ENCODE data around the gene DLG1.

Gene DLG1

GRCh38 chr3:197024881-197025735, 273.3 kb downstream of the DLG1 start:
- no peak for TF ChIP-seq CTCF (IDR thresholded peaks at IDR 0.05; ENCODE audit: insufficient read depth, low read depth, low read length, missing control alignments)
- no peak for DNase-seq (ENCODE audit: low read depth)
- no peak overlapping the region for H3K4me3 ChIP-seq (ENCODE audit: low read length)

- no peak overlapping the region for H3K4me3 ChIP-seq (ENCODE audit: low read length)
- no peak for DNase-seq (ENCODE audit: low read depth)
- no peak for TF ChIP-seq CTCF (IDR thresholded peaks at IDR 0.05; ENCODE audit: insufficient read depth, low read depth, low read length, missing control alignments)
Observed at GRCh38 chr3:197023998-197024651, 274.3 kb downstream of the DLG1 start.

GRCh38 chr3:197023241-197023997, 275.0 kb downstream of the DLG1 start:
- no peak overlapping the region for H3K4me3 ChIP-seq (ENCODE audit: low read length)
- TF ChIP-seq CTCF (IDR thresholded peaks at IDR 0.05; ENCODE audit: insufficient read depth, low read depth, low read length, missing control alignments): no peak
- no peak for DNase-seq (ENCODE audit: low read depth)

GRCh38 chr3:197022405-197023231, 275.8 kb downstream of the DLG1 start:
- DNase-seq (ENCODE audit: low read depth): no peak
- no peak for TF ChIP-seq CTCF (IDR thresholded peaks at IDR 0.05; ENCODE audit: insufficient read depth, low read depth, low read length, missing control alignments)
- H3K4me3 ChIP-seq (ENCODE audit: low read length): no peak overlapping the region

- TF ChIP-seq CTCF (IDR thresholded peaks at IDR 0.05; ENCODE audit: insufficient read depth, low read depth, low read length, missing control alignments): no peak
- no peak overlapping the region for H3K4me3 ChIP-seq (ENCODE audit: low read length)
- no peak for DNase-seq (ENCODE audit: low read depth)
Observed at GRCh38 chr3:197021729-197022404, 276.5 kb downstream of the DLG1 start.

GRCh38 chr3:197021231-197021630, 277.2 kb downstream of the DLG1 start:
- TF ChIP-seq CTCF (IDR thresholded peaks at IDR 0.05; ENCODE audit: insufficient read depth, low read depth, low read length, missing control alignments): no peak

More at GRCh38 chr3:197021231-197021630, 277.2 kb downstream of the DLG1 start:
- DNase-seq (ENCODE audit: low read depth): no peak
- no peak overlapping the region for H3K4me3 ChIP-seq (ENCODE audit: low read length)

All from epithelial cell of esophagus (primary cell).